Measurements from ENCODE around the gene PIGS.

The PIGS gene

DNA sequence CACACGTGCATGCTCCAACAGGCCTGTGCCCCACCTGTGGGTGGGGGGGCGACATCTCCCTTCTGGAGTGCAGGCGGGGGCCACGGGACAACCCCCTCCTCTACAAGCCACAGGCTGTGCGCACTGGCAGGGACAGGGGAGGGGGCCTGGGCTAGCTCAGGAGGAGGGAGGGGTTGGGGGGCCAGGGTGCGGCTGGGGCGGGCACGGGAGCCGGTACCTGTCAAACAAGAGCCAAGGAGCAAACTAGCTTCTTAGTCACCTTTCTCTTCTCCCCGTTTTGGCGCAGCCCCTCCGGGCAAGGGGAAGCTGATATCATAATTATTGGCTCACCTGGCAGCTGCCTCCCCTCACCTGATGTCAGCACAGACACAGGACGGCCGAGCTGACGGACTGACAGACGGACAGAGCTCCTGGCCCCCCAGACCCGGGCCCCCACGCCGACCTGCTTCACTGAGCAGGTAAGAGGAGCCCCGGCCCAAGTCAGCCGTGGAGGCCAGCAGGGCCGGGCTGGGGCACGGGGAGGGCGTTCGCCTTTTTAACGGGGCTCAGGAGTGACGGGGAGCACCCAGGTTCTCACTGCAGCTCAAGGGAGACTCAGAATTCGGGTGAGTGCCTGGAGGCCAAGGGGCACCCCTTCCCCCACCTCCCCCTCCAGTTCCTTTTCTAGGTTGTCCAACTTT, 65.2 kb downstream of the PIGS start, which contains the start of gene FOXN1:
TSS of gene FOXN1 (plus strand) at position 363 of the 680 bp plus-strand sequence. CDS start 17,622 bp downstream, outside the sequence.
- TF ChIP-seq, protein P1, sequence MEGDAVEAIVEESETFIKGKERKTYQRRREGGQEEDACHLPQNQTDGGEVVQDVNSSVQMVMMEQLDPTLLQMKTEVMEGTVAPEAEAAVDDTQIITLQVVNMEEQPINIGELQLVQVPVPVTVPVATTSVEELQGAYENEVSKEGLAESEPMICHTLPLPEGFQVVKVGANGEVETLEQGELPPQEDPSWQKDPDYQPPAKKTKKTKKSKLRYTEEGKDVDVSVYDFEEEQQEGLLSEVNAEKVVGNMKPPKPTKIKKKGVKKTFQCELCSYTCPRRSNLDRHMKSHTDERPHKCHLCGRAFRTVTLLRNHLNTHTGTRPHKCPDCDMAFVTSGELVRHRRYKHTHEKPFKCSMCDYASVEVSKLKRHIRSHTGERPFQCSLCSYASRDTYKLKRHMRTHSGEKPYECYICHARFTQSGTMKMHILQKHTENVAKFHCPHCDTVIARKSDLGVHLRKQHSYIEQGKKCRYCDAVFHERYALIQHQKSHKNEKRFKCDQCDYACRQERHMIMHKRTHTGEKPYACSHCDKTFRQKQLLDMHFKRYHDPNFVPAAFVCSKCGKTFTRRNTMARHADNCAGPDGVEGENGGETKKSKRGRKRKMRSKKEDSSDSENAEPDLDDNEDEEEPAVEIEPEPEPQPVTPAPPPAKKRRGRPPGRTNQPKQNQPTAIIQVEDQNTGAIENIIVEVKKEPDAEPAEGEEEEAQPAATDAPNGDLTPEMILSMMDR (IDR thresholded peaks at IDR 0.05; ENCODE audit: low read depth, low read length), result no peak
- no peak for DNase-seq (ENCODE audit: extremely low read depth, low read depth)

DNA sequence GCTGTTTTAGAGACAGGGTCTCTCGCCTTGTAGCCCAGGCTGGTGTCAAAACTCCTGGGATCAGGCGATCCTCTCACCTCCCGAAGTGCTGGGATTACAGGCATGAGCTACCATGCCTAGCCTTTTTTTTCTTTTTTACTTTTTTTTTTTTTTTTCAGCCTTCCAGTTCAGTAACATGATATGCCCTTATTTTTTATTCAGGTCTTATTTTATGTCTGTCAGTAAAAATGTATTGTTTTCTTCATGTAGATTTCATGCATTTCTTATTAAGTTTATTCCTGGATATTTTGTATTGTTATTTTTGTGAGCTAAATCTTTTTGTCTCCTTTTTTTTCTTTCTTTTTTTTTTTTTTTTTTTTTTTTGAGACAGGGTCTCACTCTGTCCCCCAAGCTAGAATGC, 67.9 kb downstream of the PIGS start:
- DNase-seq (ENCODE audit: extremely low read depth, low read depth), result no peak
- TF ChIP-seq, protein P1 (IDR thresholded peaks at IDR 0.05; ENCODE audit: low read depth, low read length), result no peak
